RWPE2 (cell line): Measurements from ENCODE around the gene TMPRSS6.

Source experiments
- ATAC-seq: fragments of 200-7000 bp; cut with Tn5 transposase; 3 replicates; pipeline ENCODE4 v1.9.1; 2021; ENCODE audit warnings: low read depth
- DNase-seq: peaks from one replicate; pipeline ENCODE4 v3.0.0-alpha.2; 2020; ENCODE audit warnings: low spot score
- H3K27ac ChIP-seq: fragments of 450-650 bp; 2 replicates; pipeline ENCODE4 v1.5.1; 2017; ENCODE audit warnings: mild to moderate bottlenecking; ENCODE audit not compliant: poor library complexity, severe bottlenecking
- H3K27me3 ChIP-seq: fragments of 250-450 bp; sonication (Bioruptor Pico); 2 replicates; pipeline ENCODE4 v1.5.1; 2021; ENCODE audit warnings: mild to moderate bottlenecking, moderate library complexity; ENCODE audit not compliant: insufficient read depth, poor library complexity, severe bottlenecking
- H3K36me3 ChIP-seq: fragments of 250-450 bp; sonication (Bioruptor Pico); 2 replicates; pipeline ENCODE4 v1.5.1; 2020; ENCODE audit warnings: low read depth, mild to moderate bottlenecking, moderate library complexity
- H3K4me1 ChIP-seq: fragments of 250-450 bp; sonication (Bioruptor Pico); 2 replicates; pipeline ENCODE4 v1.5.1; 2021; ENCODE audit warnings: mild to moderate bottlenecking, moderate library complexity; ENCODE audit not compliant: insufficient read depth, poor library complexity, severe bottlenecking
- H3K4me3 ChIP-seq: fragments of 250-450 bp; sonication (Bioruptor Pico); 2 replicates; pipeline ENCODE4 v1.5.1; 2021; ENCODE audit warnings: mild to moderate bottlenecking, moderate library complexity; ENCODE audit not compliant: severe bottlenecking
- H3K9me3 ChIP-seq: fragments of 250-450 bp; sonication (Bioruptor Pico); 2 replicates; pipeline ENCODE4 v1.5.1; 2021; ENCODE audit warnings: mild to moderate bottlenecking, moderate library complexity; ENCODE audit not compliant: severe bottlenecking
- CTCF ChIP-seq: fragments of 450-650 bp; IDR thresholded peaks from one replicate; pipeline ENCODE4 v1.5.1; 2017; ENCODE audit warnings: mild to moderate bottlenecking, moderate library complexity; ENCODE audit not compliant: poor library complexity, severe bottlenecking

Gene TMPRSS6

GRCh38 chr22:37025500-37026070 lies 83.9 kb downstream of the TMPRSS6 start:
- Histone ChIP-seq H3K4me3 (no peak overlapping the region), H3K36me3 (peaks cover 44% of the 10 kb centered on the region), H3K4me1 (no peaks in the 10 kb centered on the region), H3K9me3 (no peaks in the 10 kb centered on the region), H3K27ac (no peak overlapping the region), H3K27me3 (no peaks in the 10 kb centered on the region)
- ATAC-seq (no peak), DNase-seq (no peak)
- no peak for TF ChIP-seq CTCF

DNA sequence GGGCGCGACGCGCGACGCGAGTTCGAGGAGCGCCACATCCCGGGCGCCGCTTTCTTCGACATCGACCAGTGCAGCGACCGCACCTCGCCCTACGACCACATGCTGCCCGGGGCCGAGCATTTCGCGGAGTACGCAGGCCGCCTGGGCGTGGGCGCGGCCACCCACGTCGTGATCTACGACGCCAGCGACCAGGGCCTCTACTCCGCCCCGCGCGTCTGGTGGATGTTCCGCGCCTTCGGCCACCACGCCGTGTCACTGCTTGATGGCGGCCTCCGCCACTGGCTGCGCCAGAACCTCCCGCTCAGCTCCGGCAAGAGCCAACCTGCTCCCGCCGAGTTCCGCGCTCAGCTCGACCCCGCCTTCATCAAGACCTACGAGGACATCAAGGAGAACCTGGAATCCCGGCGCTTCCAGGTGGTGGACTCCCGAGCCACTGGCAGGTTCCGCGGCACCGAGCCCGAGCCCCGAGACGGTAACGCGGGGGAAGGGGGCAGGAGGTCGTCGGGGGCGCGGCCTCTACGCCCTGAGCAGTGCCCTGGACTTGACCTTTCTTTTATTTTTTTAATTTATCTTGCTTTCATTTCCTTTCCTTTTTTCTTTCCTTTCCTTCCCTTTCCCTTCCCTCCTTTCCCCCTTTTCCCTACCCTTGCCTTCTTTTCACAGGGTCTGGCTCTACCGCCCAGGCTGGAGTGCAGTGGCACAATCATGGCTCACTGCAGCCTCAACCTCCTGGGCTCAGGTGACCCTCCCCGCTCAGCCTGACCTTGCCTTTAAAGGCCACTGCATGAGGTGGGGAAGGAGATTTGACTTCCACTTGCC lies 85.0 kb downstream of the TMPRSS6 start:
- Histone ChIP-seq H3K27ac (no peak overlapping the region), H3K36me3 (peaks cover 44% of the 10 kb centered on the region), H3K27me3 (no peaks in the 10 kb centered on the region), H3K4me3 (no peak overlapping the region), H3K4me1 (no peaks in the 10 kb centered on the region), H3K9me3 (no peaks in the 10 kb centered on the region)
- DNase-seq: no peak
- no peak for ATAC-seq
- no peak for TF ChIP-seq CTCF

- H3K9me3 ChIP-seq: no peaks in the 10 kb centered on the region
Observed at GRCh38 chr22:37023743-37024338, 85.7 kb downstream of the TMPRSS6 start.

GRCh38 chr22:37022483-37023337 lies 86.8 kb downstream of the TMPRSS6 start:
- peaks cover 50% of the 10 kb centered on the region for H3K36me3 ChIP-seq
- H3K27me3 ChIP-seq: no peaks in the 10 kb centered on the region
- H3K27ac ChIP-seq: no peak overlapping the region
- no peak for DNase-seq
- no peaks in the 10 kb centered on the region for H3K4me1 ChIP-seq
- no peak for ATAC-seq
- no peak overlapping the region for H3K4me3 ChIP-seq
- no peaks in the 10 kb centered on the region for H3K9me3 ChIP-seq
- TF ChIP-seq CTCF: no peak

More at GRCh38 chr22:37023743-37024338, 85.7 kb downstream of the TMPRSS6 start:
- H3K27ac ChIP-seq: no peak overlapping the region
- ATAC-seq: no peak
- no peaks in the 10 kb centered on the region for H3K4me1 ChIP-seq
- H3K27me3 ChIP-seq: no peaks in the 10 kb centered on the region
- DNase-seq: no peak
- H3K36me3 ChIP-seq: peaks cover 44% of the 10 kb centered on the region
- TF ChIP-seq CTCF: no peak
- H3K4me3 ChIP-seq: no peak overlapping the region
